Heart left ventricle (tissue), 13 donors: ENCODE results near the gene MAST4.

ENCODE experiments used
- CTCF ChIP-seq, 12 donors: fragments of 200-600 bp; sonication (generic) in 4 of 12; IDR thresholded peaks; one replicate each; pipeline versions ENCODE4 v1.5.0 to v1.8.0; 2018 to 2022; ENCODE audit warnings: antibody characterized with exemption in 12 of 12, mild to moderate bottlenecking in 5 of 12
- POLR2A ChIP-seq, 2 donors: fragments of 450-650 bp; IDR thresholded peaks; one replicate each; pipeline ENCODE4 v1.6.1; 2017; ENCODE audit warnings: antibody characterized with exemption in 2 of 2, mild to moderate bottlenecking in 2 of 2, moderate library complexity in 2 of 2
- donor health status: ischemic (EF 13 %, LVEDD 7.1; RV severe dilation, severe dysfunction).
- donor health status: DM: no; HTN: yes; CAD: no.
- donor health status: DM: no; HTN: no; CAD: no.
- donor health status: ischemic (EF 25% LVEDD 6.9; RV normal size, moderate dysfunction).
- donor health status: ischemic (EF 25% LVEDD 5.7; RV mildly dilated, moderate dysfunction).
- donor health status: ischemic (EF 35%, LVEDD 5.7; RV mildly dilated, moderate dysfunction).
- donor health status: nonischemic (EF 11% LVEDD 7.7; RV severe dilation, severe dysfunction).
- donor health status: DM: yes; HTN: yes; CAD: no.
- donor health status: PGD.
- donor health status: ischemic (EF 29% LVEDD 5.4; RV normal size, mild dysfunction).
- donor health status: nonischemic (EF 23%, LVEDD 6.1; RV moderate dilation, normal function).

DNA sequence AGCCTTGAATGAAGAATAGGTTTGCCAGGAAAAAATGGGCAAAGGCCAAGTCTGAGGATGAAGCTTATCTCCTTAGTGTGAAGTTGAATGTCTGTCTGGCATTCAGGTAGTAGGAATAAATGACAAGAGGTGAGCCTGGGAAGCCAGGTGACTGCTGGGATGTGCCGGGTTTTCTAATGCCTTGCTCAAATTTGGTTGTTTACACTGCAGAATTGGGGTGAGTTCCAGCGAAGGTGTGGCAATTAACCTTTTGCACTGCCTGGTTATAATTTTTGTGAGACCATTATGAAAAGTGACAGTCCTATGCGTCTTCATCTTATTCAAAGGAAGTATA, 73.6 kb downstream of the MAST4 start:
- TF ChIP-seq CTCF (IDR thresholded peaks at IDR 0.05), result no peak
- no peak for TF ChIP-seq POLR2A (IDR thresholded peaks at IDR 0.05)
